ENCODE measurements around the gene MAPK10.
A peak's percentile ranks its signal among the peaks of the same experiment; 100 is the strongest.

MAPK10 gene

DNA sequence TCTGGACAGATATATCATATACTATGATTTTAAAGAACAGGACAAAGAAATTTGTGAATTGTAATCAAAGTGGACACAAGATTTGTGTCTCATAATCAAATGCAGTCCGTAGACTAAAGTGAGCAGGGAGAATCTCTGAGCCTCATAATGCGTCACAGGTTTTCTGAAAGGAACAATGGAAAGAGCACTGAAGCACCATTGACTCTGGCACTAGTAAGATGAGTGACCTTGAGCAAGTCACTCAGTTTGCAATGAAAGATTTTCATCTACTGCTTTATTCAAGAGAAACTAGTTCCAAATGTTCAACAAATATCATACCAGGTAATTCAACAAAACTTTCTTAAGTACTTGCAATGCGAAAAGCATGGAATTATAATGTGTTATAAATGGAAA, 315.3 kb downstream of the MAPK10 start:
- H3K9me3 ChIP-seq (ENCODE audit: control insufficient read depth, insufficient read depth, low read depth, low read length) = no peaks in the 10 kb centered on the region
- H3K4me3 ChIP-seq (ENCODE audit: low read depth, low read length) = no peak overlapping the region
- ChIA-PET POLR2A (no interaction called here), CTCF (interaction anchor here (0.5 to 4.3 kb wide), 9 partner anchors 9 to 556 kb away, joined by 3 to 20 read pairs (median 3); no protein-coding TSS in a partner anchor)
- TF ChIP-seq ZNF138 (tag by site-specific recombination; IDR thresholded peaks at IDR 0.05; ENCODE audit: borderline replicate concordance) = no peak
- no peaks in the 10 kb centered on the region for H3K4me1 ChIP-seq (ENCODE audit: control insufficient read depth, insufficient read depth, low read length)
- H3K36me3 ChIP-seq (ENCODE audit: control insufficient read depth in 2 of 2, insufficient read depth in 1 of 2, low read length in 2 of 2) = no peaks in the 10 kb centered on the region
- H3K27ac ChIP-seq (ENCODE audit: extremely low read depth, low read depth, low read length) = no peak overlapping the region

DNA sequence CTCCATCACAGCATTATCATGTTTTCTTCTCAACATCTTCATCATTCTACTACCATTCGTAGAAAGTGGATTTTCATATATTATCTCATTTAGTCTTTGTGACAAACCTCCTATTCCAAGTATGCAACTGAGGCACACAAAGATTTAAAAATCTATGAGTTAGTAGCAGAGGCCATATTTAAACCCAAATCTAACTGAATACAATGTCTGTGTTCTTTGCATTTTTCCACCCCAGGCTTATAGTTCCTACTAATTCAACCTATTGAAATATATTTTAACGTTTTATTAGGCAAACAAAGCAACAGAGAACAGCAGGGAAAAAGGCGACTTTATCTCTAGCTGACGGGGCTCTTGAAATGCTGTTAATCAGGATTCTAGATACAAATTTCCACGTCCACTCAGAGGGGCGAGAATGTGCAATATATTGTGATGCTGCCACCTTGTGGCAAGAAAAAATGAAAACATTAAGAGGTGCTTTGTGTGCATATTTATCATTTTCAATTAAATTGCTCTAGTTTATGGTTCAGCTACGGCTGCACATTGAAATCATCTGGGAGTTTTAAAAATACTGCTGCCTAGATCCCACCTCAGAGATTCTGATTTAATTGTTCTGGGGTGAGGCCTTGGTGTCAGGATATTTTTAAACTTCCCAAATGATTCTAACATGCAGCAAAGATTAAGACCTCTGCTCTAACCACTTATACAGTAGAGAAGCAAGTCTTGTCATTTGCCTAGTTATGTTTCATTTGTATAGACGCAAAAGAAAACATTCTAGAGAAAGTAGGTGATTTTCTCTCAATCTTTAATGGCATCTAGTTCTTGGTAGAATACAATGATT, 315.9 kb downstream of the MAPK10 start:
- no peaks in the 10 kb centered on the region for H3K9me3 ChIP-seq (ENCODE audit: control insufficient read depth, insufficient read depth, low read depth, low read length)
- H3K4me1 ChIP-seq (ENCODE audit: control insufficient read depth, insufficient read depth, low read length) = no peaks in the 10 kb centered on the region
- POLR2A ChIA-PET = no interaction called here
- no peak for TF ChIP-seq ZNF473 (tag by site-specific recombination; IDR thresholded peaks at IDR 0.05)
- TF ChIP-seq ZNF645 (tag by site-specific recombination; IDR thresholded peaks at IDR 0.05) = no peak
- TF ChIP-seq, protein P1, sequence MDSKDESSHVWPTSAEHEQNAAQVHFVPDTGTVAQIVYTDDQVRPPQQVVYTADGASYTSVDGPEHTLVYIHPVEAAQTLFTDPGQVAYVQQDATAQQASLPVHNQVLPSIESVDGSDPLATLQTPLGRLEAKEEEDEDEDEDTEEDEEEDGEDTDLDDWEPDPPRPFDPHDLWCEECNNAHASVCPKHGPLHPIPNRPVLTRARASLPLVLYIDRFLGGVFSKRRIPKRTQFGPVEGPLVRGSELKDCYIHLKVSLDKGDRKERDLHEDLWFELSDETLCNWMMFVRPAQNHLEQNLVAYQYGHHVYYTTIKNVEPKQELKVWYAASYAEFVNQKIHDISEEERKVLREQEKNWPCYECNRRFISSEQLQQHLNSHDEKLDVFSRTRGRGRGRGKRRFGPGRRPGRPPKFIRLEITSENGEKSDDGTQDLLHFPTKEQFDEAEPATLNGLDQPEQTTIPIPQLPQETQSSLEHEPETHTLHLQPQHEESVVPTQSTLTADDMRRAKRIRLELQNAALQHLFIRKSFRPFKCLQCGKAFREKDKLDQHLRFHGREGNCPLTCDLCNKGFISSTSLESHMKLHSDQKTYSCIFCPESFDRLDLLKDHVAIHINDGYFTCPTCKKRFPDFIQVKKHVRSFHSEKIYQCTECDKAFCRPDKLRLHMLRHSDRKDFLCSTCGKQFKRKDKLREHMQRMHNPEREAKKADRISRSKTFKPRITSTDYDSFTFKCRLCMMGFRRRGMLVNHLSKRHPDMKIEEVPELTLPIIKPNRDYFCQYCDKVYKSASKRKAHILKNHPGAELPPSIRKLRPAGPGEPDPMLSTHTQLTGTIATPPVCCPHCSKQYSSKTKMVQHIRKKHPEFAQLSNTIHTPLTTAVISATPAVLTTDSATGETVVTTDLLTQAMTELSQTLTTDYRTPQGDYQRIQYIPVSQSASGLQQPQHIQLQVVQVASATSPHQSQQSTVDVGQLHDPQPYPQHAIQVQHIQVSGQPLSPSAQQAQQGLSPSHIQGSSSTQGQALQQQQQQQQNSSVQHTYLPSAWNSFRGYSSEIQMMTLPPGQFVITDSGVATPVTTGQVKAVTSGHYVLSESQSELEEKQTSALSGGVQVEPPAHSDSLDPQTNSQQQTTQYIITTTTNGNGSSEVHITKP (tag by site-specific recombination; IDR thresholded peaks at IDR 0.05) = no peak
- no peak for TF ChIP-seq ZNF146 (tag by site-specific recombination; IDR thresholded peaks at IDR 0.05)
- peak; percentile 72 for TF ChIP-seq ZNF654 (tag by site-specific recombination; IDR thresholded peaks at IDR 0.05; ENCODE audit: low read depth)
- no peak for TF ChIP-seq KLF9 (tag by site-specific recombination; IDR thresholded peaks at IDR 0.05; ENCODE audit: low read depth)
- no peak for TF ChIP-seq SP7 (tag by site-specific recombination; IDR thresholded peaks at IDR 0.05)
- TF ChIP-seq ZNF174 (tag by site-specific recombination; IDR thresholded peaks at IDR 0.05) = no peak
- H3K4me3 ChIP-seq (ENCODE audit: low read depth, low read length) = no peak overlapping the region
- no peaks in the 10 kb centered on the region for H3K36me3 ChIP-seq (ENCODE audit: control insufficient read depth in 2 of 2, insufficient read depth in 1 of 2, low read length in 2 of 2)
- CTCF ChIA-PET = interaction anchor here (0.5 to 4.3 kb wide), 7 partner anchors 8 to 555 kb away, joined by 3 to 20 read pairs (median 3); no protein-coding TSS in a partner anchor
- H3K27ac ChIP-seq (ENCODE audit: extremely low read depth, low read depth, low read length) = no peak overlapping the region

DNA sequence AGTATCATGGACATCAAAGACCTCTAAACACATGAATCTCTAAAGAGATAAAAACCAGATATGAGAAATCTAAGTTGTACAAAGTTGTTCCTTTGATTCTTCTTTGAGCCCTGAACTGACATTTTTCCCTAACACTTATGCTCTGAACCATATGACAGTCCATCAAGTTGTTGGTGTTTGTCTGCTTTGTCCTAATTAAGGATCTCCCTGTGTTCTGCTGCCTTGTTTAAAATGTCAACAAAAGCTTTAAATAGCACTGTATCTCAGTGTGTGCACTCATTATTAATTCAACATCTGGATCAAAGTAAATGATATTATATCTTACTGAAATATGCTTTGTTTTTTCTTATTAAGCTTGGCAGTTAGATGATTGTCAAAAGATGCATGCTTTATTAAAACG, 321.8 kb downstream of the MAPK10 start:
- H3K36me3 ChIP-seq (ENCODE audit: control insufficient read depth in 2 of 2, insufficient read depth in 1 of 2, low read length in 2 of 2) = no peaks in the 10 kb centered on the region
- CTCF ChIA-PET = interaction anchor here (0.7 kb wide), 2 partner anchors 240 to 245 kb away, joined by 3 to 4 read pairs; no protein-coding TSS in a partner anchor
- no peak overlapping the region for H3K4me3 ChIP-seq (ENCODE audit: low read depth, low read length)
- no peaks in the 10 kb centered on the region for H3K4me1 ChIP-seq (ENCODE audit: control insufficient read depth, insufficient read depth, low read length)
- no peak overlapping the region for H3K27ac ChIP-seq (ENCODE audit: extremely low read depth, low read depth, low read length)
- H3K9me3 ChIP-seq (ENCODE audit: control insufficient read depth, insufficient read depth, low read depth, low read length) = no peaks in the 10 kb centered on the region
- POLR2A ChIA-PET = no interaction called here
- TF ChIP-seq ZEB2 (tag by site-specific recombination; IDR thresholded peaks at IDR 0.05) (no peak), GLI4 (tag by site-specific recombination; IDR thresholded peaks at IDR 0.05) (no peak), ZNF248 (tag by site-specific recombination; IDR thresholded peaks at IDR 0.05) (no peak), IKZF3 (tag by site-specific recombination; IDR thresholded peaks at IDR 0.05) (no peak), HIC1 (tag by site-specific recombination; IDR thresholded peaks at IDR 0.05) (no peak), ZNF24 (tag by site-specific recombination; IDR thresholded peaks at IDR 0.05) (no peak)
- TF ChIP-seq, protein P2, sequence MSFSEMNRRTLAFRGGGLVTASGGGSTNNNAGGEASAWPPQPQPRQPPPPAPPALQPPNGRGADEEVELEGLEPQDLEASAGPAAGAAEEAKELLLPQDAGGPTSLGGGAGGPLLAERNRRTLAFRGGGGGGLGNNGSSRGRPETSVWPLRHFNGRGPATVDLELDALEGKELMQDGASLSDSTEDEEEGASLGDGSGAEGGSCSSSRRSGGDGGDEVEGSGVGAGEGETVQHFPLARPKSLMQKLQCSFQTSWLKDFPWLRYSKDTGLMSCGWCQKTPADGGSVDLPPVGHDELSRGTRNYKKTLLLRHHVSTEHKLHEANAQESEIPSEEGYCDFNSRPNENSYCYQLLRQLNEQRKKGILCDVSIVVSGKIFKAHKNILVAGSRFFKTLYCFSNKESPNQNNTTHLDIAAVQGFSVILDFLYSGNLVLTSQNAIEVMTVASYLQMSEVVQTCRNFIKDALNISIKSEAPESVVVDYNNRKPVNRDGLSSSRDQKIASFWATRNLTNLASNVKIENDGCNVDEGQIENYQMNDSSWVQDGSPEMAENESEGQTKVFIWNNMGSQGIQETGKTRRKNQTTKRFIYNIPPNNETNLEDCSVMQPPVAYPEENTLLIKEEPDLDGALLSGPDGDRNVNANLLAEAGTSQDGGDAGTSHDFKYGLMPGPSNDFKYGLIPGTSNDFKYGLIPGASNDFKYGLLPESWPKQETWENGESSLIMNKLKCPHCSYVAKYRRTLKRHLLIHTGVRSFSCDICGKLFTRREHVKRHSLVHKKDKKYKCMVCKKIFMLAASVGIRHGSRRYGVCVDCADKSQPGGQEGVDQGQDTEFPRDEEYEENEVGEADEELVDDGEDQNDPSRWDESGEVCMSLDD (tag by site-specific recombination; IDR thresholded peaks at IDR 0.05) = no peak
- TF ChIP-seq, protein P3, sequence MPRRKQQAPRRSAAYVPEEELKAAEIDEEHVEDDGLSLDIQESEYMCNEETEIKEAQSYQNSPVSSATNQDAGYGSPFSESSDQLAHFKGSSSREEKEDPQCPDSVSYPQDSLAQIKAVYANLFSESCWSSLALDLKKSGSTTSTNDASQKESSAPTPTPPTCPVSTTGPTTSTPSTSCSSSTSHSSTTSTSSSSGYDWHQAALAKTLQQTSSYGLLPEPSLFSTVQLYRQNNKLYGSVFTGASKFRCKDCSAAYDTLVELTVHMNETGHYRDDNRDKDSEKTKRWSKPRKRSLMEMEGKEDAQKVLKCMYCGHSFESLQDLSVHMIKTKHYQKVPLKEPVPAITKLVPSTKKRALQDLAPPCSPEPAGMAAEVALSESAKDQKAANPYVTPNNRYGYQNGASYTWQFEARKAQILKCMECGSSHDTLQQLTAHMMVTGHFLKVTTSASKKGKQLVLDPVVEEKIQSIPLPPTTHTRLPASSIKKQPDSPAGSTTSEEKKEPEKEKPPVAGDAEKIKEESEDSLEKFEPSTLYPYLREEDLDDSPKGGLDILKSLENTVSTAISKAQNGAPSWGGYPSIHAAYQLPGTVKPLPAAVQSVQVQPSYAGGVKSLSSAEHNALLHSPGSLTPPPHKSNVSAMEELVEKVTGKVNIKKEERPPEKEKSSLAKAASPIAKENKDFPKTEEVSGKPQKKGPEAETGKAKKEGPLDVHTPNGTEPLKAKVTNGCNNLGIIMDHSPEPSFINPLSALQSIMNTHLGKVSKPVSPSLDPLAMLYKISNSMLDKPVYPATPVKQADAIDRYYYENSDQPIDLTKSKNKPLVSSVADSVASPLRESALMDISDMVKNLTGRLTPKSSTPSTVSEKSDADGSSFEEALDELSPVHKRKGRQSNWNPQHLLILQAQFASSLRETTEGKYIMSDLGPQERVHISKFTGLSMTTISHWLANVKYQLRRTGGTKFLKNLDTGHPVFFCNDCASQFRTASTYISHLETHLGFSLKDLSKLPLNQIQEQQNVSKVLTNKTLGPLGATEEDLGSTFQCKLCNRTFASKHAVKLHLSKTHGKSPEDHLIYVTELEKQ (tag by site-specific recombination; IDR thresholded peaks at IDR 0.05; ENCODE audit: borderline replicate concordance) = no peak

Measured in HEK293 (cell line).